NCI-H1930 (cell line): ENCODE data around the gene AGAP3.

Experiments
- DNase-seq, 2 experiments: peaks; one replicate each; lab custom pipeline; 2025; lab: John Stamatoyannopoulos, UW

The AGAP3 gene

DNA sequence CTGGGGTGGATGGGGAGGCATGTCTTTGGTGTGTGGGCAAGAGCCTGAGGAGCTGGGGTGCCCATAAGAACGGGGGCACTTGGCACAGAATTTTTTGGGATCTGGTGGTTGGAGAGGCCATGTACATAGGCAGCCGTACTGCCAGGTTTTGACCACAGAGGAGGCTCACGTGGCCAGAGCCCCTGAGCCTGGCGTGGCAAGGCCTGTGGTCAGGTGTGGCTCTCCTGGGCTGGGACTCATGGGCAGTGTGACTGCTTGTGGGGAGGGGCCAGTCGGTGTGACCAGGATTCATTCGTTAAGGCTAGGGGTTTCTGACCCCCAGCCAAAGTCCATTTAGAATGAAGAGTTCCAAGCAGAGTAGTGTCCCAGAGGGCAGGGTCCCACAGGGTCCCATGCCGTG is 38.2 kb downstream of the AGAP3 start:
- DNase-seq = no peak

DNA sequence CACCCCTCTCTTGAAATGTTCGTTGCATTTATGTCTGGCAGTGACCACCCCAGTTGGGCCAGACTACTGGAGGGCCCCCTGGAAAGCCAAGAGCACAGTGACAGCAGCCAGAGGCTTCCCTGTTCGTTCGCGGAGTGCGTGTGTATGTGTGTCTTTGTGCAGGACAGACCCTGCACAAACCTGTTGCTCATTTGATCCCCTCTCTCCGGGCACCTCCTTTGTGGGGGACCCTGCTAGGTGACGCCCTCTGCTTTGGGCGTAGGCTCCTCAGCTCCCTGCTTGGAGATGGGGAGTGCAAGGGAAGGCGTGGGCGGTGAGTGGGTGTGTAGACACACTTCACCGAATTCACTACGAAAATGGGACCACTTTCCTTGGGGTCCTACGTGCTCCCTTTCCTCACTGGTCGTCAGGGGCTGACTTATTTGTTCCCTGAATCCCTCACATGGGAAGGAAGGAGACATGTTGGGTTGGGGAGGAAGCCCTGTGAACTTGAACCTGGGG is 38.7 kb downstream of the AGAP3 start:
- DNase-seq = no peak

DNA sequence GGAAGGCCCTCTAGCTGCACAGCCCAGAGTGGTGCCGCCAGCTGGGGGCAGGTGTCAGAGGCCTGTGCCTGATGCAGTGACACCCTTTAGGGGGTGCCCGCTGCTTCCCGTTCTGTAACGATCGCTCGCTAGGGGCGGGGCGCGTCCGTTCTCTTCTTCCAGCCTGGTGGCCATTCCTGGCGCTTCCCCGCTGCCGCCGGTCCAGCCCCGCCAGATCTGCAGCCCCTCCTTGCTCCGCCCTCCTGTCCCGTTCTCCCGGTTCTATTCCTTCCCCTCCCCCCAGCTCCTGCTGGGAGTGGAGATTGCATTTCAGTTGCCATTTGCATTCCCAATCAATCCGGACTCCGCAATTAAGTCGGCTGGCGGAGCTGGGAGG is 39.2 kb downstream of the AGAP3 start:
- no peak for DNase-seq

DNA sequence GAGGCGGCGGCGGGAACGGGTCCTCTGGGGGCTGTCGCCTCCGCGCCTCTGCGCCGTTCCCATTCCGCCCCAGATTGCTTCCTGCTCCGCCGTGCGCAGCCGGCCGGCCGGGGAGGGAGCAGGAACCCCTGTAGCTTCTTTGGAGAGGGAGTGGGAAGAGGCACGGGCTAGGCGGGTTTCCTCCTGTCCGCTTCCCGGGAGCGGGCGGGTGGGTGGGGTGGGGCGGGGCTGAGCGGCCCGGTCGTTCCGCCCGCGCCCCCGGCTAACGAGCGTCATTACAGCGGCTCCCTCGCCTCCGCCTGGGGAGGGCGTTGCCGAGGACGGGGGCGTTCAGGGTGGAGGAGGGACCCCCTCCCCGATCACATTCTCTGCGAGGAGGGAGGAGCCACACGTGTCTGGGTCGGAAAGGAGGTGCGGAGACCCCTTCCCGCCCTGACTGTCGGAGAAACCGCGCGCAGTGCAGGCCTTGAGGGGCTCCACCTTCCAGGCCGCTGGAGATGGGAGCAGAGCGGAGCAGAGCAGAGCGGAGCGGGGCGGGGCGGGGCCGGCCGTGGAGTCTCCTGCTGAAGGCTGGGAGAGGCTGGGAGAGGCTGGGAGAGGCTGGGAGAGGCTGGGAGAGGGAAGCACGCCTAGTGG is 39.7 kb downstream of the AGAP3 start:
- DNase-seq = no peak

DNA sequence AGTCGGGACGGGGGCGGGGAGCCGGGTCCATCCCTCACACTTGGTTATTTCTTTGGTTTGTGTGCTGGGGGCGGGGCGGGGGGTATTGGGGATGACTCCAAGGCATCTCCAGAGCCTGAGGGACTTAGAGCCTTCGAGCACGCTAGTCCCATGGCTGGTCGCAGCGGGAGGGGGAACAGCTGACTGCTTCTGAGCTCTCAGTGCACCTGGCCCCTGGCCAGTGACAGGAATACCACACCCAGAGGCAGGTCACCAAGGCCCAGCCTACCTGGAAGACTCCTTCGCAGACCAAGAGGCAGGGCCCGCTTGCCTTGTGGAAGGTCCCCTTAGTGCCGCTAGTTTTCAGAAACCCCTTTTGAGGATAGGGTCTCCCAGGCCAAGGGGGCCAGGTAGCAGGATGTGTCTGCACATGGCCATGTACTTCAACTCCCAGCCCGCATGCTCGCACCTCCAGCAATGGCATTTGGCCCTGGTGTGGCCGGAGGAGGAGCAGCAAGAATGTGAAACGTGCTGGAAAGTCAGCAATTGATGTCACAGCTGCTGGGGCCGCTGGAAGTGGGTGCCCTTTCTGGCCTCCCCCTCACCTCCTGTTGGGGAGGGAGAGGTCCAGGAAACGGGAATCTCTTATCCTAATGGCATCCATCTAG is 40.3 kb downstream of the AGAP3 start:
- no peak for DNase-seq

DNA sequence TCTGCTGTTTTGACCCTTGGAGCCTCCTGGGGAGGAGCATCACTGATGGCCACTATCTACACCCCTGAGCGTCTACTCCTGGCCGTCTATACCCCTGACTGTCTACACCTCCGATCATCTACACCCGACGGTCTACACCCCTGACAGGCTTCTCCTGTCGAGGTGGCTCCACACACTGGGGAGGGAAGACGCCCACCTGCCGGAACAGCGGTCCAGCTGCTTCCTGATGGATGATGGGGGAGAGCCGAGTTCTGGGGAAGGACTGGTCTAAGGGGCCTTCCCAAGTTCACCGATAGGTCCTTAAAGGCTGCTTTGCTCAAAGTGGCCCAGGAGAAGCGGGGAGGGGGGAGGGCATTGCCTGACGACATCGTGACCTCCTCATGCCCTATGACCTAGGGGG is 41.9 kb downstream of the AGAP3 start:
- DNase-seq = no peak

DNA sequence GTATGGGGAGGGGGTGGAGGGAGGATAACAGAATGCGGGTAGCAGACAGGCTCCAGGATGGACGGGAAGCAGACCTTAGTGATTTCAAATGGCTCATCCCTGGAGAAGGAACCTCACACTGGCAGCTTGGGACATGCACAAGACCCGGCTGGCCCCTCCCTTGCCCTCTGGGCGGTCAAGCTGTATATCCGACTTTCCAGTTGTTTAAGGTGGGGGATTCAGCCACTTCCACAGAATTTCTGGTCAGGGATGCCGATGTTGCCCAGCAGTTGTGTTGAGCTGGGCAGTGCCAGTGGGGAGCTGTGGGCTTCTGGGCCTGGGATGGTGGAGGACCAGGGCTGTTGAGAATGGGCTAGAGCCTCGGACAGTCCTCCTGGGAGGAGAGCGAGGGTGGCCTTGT is 42.4 kb downstream of the AGAP3 start:
- DNase-seq = no peak

DNA sequence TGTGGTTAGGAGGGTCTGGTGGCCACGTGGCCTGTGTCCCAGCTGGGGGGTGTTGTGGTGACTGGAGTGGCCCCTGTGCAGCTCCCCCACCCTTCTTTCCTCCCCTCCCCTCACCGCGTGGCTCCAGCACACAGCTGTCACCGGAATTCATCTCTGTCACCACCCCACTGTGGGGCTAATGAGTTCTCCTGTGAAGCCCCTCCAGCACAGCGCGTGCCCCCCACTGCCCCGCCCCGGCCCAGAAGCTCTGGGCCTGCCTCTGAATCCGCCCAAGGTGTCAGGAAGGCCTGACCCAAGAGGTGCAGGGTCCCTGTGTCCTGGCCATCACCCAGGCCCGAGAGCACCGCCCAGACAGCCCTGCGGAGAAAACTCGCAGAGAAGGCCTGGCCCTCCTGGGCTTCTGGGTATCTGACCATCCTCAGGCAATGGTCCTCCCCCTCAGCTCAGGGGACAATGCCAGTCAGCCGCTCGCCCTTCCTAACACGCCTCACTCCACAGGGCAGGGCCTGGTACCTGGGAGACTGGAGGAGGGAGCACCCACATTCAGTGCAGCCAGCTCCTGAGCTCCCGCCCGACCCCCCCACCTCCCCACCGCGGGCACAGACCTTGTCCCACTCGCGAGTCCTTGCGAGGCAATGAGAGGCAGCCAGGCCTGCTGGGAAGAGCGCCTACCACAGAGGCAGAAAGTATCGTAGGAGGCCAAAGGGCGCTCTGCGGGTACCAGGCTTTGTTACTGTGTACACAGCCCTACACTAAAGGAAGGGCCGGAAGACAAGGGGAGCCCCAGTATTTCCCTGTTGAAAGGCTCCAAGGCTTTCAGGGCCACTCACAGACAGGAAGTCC is 43.1 kb downstream of the AGAP3 start:
- no peak for DNase-seq

DNA sequence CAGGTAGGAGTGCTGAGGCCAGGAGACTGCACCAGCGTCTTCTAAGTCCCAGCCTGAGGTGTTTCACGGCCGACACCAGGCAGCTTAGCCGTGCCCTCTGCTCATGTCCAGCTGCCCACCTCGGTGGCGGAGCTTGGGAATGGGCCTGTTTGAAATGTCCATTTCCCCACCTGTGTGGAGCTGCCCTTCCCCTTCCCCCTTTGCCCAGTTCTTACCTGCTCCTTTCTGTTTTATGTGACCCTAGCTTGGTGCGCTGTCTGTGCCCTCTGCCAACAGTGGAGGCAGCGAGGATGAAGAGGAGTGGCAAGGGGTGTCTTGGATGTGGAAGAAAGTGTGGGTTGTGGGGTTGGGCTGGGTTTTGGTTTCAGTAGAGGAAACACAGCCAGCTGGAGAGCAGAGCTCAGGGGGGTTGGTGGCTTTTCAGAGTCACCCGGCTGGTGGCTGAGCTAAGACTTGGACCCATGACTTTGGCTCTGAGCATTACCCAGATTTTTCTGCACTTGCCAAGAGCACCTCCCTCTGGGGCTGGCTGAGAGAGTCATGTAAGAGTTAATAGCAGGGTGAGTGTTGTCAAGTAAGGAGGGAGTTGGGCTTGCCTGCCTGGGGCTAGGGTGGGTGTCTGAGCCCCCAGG is 43.8 kb downstream of the AGAP3 start:
- DNase-seq = no peak

DNA sequence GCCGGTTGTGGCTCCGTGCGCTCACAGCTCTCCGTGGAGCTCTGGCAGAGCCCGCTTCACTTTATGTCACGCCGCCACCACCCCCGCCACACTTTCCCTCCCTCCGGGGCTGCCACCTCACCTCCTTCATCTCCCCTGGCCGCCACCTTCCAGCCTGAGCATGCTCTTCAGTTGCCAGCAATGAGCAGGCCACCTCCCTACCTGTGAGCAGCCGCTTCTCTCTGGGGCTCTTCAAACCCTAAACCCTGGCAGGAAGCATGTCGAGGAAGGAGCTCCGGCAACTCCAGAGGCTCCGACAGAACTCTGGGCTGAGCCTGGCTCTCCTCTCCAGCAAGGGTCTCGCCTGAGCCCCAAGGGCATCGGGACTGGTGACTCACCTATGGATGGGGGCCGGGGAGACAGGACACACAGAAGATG is 44.5 kb downstream of the AGAP3 start:
- no peak for DNase-seq

DNA sequence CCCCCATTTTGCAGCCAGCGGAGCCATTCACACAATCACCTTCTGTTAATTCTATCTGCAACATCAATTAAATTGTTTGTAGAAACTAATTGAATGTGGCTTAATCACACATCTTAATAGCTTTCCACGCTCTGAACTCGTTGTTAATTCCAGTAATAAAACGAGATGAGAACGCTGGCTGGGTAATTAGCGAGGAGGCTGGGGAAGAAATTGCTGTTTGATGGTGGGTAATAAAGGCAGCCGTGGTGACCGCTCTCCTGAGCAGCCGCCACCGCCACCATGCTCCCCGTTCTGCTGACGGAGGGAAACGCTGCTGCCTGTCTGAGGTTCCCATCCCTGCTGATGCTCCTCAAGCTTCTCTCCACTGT is 44.9 kb downstream of the AGAP3 start:
- no peak for DNase-seq

DNA sequence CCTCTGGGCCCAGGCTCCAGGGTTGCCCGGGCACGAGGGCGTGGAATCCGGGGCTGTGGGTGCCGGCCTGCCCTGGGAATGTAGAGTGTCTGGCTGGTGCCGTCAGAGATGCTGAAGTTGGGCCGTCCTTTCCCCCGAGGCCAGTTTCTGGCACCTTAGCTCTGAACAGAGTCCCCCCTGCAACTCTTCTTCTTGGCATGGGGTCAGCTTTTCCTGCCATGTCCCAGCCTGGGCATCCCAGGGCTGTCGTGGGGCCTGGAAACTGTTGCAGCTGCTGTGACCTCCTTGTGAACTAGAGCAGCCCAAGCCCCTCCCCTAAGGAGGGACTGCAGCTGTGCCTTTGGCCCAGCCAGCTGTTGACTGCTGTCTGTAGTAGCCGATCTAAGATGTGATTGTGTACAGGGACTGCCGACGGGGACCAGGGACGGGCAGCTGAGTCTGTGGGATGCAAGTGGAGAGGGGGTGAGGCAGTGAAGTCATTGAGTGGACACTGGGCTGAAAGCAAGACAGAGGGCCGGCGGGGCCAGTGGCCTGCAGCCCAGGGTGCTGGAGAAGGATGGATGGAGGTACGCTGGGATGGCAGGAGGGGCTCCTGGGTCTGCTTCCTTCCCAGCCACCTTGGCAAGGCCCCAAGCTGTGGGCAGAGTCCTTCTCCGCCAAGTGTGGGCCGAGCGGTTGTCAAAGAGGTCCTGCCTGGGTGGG is 45.5 kb downstream of the AGAP3 start:
- DNase-seq = no peak

DNA sequence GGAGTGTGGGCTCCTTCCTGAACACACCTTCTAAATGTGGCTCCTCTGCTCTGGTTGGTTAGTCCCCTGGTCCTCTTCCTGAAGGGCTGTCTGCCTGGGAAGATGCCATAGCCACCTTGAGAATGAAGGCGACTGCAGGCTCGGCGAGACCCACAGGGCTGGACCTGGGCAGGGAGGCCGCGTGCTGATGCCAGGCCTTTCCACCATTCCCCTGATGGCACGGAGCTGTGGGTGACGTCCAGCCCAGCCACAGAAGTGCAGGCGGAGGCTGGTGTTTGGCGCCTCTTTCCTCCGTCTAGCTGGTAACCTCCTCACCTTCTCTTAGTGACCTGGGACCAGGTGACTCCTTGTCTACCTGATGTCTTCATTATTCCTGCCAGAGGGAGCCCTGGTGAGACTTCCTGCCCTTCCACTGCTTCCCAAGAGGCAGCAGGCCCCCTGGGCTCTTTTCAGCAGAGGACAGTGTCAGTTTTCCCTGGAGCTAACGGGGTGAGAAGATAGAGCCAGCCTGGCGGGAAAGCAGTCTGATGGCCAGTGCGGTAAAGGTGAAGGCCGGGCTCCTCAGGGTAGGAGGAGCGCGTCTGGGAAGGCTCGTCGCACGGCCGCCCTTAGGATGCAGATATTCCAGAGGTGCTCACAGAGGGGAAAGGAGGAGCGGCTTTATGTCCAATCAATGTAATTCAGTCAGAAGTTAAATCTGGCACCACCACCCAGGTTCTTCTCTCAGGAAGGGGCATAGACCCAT is 46.4 kb downstream of the AGAP3 start:
- DNase-seq = no peak

DNA sequence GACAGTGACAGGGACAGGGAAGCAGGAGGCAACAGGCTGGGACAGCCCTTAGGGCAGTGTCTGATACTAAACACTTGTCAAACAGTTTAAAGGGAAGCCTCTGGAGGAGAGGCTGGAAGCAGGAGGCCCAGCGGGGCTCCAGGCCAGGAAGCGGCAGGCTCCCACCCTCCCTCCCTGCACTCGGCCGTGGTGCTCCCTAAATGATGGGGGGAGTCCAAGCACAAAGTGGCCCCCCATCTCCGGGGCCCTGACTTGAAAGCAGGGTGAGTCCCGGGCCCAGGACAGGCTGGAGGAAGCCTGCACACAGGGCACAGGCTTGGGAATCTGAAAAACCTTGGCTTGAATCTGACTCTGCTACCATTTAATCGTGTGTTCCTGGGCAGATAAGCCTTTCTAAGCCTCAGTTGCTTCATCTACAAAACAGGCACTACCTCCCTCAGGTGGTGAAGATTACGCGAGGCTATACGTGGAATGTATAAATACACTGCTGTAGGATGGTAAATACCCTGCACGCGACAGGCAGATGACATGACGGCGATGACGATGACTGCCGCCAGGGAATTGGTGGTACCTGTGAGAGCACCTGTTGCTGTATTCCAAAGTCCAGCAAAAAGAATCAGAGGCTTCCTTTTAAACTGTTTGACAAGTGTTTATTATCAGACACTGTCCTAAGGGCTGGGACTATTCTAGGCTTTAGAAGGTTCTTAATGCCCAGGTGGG is 47.2 kb downstream of the AGAP3 start:
- DNase-seq = no peak

DNA sequence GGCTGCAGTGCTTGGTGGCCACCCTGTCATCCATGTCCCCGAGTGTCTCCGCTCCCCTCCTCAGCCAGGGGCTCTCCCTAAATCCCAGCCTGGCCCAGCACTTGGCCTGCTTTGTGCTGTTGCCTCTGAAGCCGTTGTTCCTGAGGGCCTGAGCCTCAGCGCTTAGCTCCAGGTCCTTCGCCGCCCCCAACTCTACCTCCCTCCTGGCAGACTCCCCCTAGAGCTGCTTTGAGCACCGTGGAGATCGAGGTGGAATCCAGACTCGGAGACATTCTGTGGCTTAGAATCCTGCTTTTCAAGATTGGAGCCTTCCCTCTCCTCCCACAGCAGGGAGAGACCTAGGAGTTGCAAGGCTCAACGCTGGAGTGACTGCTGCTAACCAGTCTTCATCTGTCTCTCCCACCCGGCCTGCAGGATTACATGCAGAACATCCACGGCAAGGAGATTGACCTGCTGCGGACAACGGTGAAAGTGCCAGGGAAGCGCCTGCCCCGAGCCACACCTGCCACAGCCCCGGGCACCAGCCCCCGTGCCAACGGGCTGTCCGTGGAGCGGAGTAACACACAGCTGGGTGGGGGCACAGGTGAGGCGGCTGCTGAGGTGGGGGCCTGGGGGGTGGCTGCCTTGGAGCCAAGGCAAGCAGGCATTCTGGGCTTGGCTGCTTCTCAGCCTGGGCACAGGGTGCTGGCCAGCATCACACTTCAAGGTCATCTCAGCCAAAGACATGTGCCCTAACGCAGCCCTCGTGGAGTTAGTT is 47.9 kb downstream of the AGAP3 start:
- DNase-seq = no peak

DNA sequence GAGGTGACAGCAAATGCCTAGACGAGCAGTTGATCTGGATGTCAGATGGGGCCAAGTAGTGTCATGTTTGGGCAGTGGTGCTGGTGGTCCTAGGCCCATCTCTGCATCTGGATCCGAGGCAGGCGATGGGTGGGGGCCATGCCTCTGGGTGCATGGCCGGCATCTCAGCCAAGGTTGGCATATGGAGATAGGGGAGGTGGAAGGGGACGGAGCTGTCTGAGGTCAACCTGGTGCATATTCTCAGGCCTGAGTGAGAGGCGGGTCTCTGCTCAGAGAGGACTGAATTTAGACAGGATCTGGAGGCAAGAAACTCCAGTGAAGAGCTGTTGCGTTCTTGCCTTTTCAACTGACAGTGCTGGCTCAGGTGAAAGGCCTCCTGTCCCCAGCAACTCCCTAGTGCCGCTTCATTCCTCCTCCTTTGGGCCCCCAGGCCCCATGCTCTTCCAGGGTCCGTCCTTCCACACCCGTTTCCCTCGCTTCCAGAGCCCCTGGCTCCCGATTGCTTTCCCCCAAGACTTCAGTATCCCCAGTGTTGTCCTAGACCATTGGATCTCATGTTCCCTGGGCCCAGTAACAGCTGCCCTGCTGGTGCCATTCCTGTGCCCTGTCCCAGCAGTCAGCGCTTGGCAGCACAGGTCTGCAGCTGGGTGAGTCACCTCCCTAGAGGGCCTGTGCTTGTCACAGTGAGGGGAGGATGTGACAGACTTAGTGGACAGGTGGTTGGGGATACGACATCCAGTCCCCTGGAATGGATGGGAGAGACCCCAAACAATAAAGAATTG is 48.7 kb downstream of the AGAP3 start:
- DNase-seq = no peak

DNA sequence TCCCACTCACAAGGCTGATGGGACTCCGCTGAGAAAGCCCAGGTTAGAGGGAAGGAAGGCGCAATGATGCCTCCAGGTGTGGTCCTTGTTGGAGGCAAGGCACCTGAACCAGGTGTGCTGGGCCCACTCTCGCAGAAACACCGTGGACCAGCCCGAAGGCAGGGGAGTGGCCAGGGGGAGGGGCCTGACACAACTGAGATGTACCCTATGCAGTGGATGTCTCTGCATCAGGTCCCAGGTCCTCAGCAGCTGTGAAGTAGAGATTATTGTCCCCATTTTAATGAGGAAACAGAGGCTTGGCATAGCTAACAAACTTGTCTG is 49.2 kb downstream of the AGAP3 start:
- no peak for DNase-seq

DNA sequence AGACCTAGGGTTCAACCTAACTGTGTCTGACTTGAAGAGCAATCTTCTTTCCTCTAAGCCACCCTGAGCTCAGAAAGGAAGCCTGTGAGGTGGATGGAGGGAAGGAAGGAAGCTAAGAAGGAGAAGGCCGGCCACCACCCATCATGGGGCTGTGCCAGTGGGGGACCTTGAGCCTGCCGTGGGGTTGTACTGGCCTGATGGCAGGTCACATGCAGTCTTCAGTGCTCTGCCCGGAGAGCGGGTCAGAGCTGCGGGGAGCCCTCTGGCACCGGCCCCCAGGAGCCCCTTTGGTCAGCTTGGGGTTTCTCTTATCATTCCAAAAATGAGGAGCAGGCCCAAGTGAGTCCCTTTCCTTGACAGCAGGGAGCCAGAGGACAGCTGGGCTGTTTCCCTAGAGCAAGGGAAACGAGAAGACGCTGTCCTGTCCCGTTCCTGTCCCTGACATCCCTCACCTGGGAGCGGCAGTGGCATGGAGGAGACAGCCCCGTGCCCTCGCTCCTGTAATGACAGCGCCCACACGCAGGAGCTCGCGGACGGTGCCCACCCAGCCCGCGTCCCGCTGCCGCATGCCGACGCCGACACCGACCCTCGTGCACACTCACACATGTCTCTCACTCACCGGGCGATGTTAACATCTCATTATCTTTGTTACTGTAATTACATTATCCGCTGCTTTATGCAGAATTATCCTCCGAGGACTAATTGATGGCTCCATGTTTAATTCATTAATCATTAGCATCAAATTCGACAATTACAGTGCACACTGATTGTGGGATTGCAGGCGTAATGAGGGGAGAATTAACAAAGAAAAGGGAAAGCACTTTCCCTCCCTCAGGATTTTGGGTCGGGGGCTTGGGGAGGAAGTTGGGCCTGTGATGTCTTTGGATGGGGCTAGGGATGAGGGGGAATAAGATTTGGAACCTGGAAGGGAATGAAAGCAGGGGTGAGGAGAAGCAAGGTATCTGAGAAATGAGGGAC is 49.9 kb downstream of the AGAP3 start:
- no peak for DNase-seq
